IPS-18c (cell line): ENCODE measurements around the gene CHN2.

Source experiments
- H3K4me3 ChIP-seq: 2 replicates; pipeline ENCODE4 v1.7.0; 2013; ENCODE audit warnings: low read depth, mild to moderate bottlenecking, low read length, moderate library complexity; ENCODE audit not compliant: insufficient read depth
- H3K9me3 ChIP-seq: one replicate; pipeline ENCODE4 v1.6.1; 2013; ENCODE audit warnings: mild to moderate bottlenecking, low read length, moderate library complexity; ENCODE audit not compliant: control insufficient read depth, insufficient read depth

Gene CHN2

DNA sequence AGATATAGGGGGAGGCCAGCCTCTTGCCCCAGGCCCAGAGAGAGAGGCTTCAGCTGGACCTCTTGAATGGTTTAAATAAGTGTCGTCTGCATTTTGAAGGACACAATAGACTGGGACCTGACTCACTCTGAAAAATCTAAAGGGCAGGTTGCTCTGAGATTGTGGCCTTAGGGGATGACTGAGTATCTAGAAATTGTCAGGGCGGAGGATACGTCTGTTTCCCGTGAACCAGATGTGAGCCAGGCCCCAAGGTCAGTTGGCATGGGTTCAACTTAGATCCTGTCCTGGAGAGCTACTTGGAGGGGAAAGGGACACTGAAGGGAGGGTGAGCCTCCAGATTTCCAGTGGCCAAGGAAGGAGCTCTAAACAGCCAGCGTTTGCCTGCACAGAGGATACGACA is 110.2 kb downstream of the CHN2 start:
- no peaks in the 10 kb centered on the region for H3K9me3 ChIP-seq
- H3K4me3 ChIP-seq: no peak overlapping the region

DNA sequence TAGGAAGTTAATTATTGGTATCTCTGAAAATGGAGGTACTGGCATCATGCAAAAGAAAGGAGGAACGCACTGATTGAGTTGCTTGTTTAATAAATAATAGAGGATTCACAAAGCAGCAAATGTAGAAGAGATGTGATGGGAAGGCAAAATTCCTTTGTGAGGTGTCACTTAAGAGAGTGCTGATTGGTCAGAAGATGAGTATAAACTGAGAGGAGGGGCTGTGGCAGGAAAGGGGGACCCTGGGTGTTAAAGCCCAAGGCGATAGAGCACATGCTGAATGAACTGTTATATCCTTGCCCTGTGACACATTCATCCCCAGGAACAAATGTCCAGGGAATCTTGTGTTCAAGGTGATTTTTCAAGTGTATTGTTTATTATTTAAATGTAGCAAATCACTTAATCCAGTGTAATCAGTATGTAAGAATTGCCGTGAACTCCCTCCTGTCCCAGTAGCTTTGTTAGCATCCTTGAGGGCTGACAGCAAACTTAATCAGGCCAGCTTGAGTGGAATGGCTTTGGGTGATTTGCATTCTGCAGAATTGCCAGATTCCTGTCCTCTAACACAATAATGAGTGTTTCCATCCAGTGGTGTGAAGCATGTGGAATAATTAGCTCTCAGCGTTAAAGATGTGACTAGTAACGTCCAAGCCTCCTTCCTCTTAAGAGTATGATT is 111.9 kb downstream of the CHN2 start:
- H3K9me3 ChIP-seq: no peaks in the 10 kb centered on the region
- no peak overlapping the region for H3K4me3 ChIP-seq

DNA sequence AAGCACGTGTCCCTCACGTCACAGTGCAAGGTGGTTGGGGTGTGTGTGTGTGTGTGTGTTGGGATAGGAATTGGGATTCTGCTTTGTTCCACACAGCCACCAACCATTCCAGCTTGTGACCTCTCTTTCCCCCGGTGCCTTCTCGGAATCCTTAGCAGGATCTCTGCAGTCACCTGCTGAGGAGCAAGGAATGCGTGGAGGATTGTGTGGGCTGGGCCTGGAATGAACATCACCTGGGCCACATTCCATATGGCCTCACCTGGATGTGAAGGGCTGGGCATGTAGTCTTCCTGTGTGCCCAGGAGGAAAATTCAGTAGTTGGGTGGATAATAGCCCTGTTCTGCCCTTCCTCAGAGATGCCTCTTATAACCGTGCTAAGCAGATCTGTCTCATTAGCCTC is 113.8 kb downstream of the CHN2 start:
- no peaks in the 10 kb centered on the region for H3K9me3 ChIP-seq
- H3K4me3 ChIP-seq: no peak overlapping the region

GRCh38 chr7:29309041-29309854 is 114.7 kb downstream of the CHN2 start:
- no peak overlapping the region for H3K4me3 ChIP-seq
- no peaks in the 10 kb centered on the region for H3K9me3 ChIP-seq

DNA sequence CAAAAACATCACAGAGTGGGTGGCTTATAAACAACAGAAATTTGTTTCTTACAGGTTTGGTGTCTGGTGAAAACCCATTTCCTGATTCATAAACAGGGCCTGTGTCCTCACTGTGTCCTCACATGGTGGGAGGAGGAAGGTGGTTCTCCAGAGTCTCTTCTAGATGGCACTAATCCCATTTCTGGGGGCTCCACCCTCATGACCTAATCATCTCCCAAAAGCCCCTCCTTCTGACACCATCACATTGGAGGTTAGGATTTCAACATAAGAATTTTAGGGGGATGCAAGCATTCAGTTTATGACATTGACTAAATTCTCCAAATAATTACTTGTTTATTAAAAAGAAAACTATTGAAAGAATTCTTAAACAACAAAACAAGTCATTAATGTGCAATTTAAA is 116.0 kb downstream of the CHN2 start:
- no peak overlapping the region for H3K4me3 ChIP-seq
- H3K9me3 ChIP-seq: no peaks in the 10 kb centered on the region

DNA sequence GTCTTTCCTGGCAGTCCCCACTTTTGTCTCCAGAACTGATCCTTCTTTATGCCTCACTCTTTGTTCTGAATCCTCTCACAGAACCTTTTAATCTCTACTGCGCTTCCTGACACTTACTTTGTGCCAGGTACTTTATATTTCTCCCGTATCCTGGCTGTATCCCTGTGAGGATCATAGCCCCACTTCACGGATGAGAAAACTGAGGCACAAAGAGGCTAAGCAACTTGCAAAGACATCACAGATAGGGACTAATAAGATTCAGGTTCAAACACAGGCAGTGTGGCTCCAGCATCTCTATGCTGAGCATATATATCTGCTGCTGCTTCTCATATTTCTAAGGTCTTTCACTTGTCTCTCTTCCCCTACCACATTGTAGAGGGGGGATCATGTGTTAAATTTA is 116.7 kb downstream of the CHN2 start:
- Histone ChIP-seq H3K4me3 (no peak overlapping the region), H3K9me3 (no peaks in the 10 kb centered on the region)

GRCh38 chr7:29314148-29314547 is 119.6 kb downstream of the CHN2 start:
- no peaks in the 10 kb centered on the region for H3K9me3 ChIP-seq

DNA sequence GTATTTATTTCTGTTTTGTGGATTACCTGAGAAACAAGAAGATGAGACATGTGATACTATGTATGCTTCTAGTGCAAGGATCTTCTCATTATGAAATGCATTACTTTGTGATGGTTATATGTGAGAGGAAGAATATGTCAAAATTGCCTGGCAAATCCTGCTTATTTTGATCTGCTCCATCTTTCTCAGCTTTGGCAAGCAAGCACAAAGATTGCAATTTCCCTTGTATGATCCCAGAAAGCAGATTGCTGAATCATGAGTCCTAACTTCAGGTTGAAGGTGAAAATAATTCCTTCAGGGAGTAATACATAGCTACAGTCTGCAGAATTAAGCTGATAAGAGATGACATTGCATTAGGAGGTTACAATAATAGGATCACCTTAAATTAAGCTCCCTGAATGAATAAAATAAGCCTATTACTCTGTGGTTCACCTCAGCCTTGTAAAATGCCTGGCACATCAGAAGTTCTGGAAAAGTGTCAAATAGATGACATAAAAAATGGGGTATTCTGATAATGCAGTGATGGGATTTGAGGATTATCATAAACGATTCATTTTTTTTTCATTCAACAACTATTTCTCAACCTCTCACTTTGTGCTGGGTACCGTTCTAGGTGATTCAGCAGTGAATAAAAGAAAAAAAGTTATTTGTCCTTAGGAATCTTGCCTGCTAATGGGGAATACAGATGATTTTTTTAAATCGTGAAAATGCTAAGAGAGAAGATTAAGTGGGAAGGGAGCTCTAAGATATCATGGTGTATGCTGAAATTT is 120.7 kb downstream of the CHN2 start:
- Histone ChIP-seq H3K9me3 (no peaks in the 10 kb centered on the region), H3K4me3 (no peak overlapping the region)

More at GRCh38 chr7:29314148-29314547, 119.6 kb downstream of the CHN2 start:
- H3K4me3 ChIP-seq: no peak overlapping the region

DNA sequence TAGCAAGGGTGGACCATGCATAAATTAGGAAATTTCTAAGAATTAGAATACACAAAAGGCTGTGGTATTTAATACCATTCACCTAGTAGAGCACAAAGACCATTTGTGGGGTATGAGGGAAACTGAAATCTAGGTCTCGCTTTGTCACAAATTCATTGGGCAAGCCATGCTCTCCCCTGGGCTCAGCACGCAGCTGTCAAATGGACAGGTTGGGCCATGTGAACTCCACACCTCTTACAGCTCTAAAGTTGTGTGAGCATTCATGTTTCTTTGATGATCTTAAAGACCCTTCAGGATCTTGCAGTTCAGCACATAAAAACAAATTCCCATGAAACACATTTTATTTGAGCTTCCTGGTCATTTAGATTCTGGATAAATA is 121.3 kb downstream of the CHN2 start:
- Histone ChIP-seq H3K4me3 (no peak overlapping the region), H3K9me3 (no peaks in the 10 kb centered on the region)

DNA sequence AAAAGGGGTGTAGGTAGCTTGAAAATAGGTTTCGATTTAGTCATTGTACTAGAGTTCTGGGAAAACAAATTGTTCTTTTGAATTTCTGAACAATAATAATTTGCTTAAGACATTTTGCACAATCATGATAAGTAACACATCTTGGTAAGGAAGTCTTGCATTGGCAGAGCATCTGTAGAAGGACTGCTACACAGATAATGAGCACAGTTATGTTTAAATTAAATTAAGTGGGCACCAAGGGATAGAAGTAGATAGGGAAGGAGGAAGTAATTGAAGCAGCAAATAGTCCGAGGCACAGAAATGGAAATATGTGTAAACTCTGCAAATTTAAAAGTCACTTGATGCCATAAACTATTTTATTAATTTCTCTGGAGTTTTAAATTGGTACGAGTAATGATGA is 122.4 kb downstream of the CHN2 start:
- Histone ChIP-seq H3K4me3 (no peak overlapping the region), H3K9me3 (no peaks in the 10 kb centered on the region)

GRCh38 chr7:29318853-29319718 is 124.5 kb downstream of the CHN2 start:
- H3K4me3 ChIP-seq: no peak overlapping the region
- H3K9me3 ChIP-seq: no peaks in the 10 kb centered on the region

- Histone ChIP-seq H3K4me3 (no peak overlapping the region), H3K9me3 (no peaks in the 10 kb centered on the region)
Observed at GRCh38 chr7:29319719-29320521, 125.3 kb downstream of the CHN2 start.

- H3K4me3 ChIP-seq: no peak overlapping the region
- no peaks in the 10 kb centered on the region for H3K9me3 ChIP-seq
Observed at GRCh38 chr7:29320577-29320976, 126.0 kb downstream of the CHN2 start.

DNA sequence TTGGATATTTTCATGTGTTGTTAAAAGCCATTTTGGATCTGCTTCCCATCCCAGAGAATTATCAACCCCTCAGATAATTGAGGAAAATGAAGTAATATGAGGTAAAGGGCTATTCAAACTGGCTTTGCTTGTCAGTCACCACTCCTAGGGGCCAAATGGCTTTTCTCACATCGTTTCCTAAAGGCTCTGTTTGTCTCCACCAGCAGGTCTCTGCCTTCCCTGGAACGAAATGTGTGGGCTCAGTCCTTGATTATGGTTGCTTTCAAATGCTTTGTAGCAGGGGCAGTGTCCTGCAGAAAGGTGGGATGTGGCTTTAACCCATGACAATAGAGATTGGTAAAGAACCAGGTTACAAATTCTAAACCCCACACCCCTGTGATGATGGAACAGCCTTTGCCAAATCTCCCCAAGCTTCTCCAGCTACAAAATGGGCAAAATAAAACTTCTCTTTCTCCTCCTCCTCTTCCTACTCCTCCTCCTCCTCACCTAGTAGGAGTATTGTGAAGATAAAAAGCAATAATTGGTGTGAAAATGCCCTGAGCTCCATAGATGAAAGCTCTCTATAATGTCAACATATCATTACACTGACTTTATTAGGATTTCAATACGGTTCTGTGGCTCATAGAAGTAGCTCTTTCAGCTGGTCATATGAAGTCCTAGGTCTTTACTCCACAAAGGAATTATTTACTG is 127.6 kb downstream of the CHN2 start:
- no peak overlapping the region for H3K4me3 ChIP-seq
- no peaks in the 10 kb centered on the region for H3K9me3 ChIP-seq

GRCh38 chr7:29325476-29325875 is 130.9 kb downstream of the CHN2 start:
- H3K4me3 ChIP-seq: no peak overlapping the region

DNA sequence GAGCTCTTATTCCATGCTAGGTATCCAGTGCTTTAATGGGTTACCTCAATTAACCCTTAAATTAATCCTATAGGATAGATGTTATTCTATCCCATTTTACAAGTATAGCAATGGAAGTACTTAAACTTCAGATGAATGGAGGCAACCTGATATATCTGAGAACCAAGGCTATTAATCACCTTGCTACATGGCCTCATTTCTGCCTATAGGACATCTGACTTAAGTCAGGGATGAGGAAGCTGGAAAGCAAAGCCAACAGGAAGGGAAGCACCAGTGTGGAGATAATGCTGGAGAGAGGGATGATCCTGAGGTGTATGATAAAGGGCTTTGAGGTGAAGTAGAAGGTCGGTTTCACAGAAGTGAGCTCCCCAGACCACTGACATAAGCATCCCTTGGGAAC is 132.3 kb downstream of the CHN2 start:
- no peaks in the 10 kb centered on the region for H3K9me3 ChIP-seq
- no peak overlapping the region for H3K4me3 ChIP-seq

More at GRCh38 chr7:29325476-29325875, 130.9 kb downstream of the CHN2 start:
- H3K9me3 ChIP-seq: no peaks in the 10 kb centered on the region
